Measurements from ENCODE around the gene COL10A1.
"Not testable (repeated sequence)": the region's sequence is repeated elsewhere in the genome, so short reads cannot be mapped to it uniquely, and the experiment has no call there.

Gene COL10A1

GRCh38 chr6:116100419-116101301 lies 25.3 kb downstream of the COL10A1 start, which contains the start of gene NT5DC1:
TSS of gene NT5DC1 (plus strand) at chr6:116100853. CDS start at chr6:116100931, 78 bp downstream.
- no peak for TF ChIP-seq CTCF (IDR thresholded peaks at IDR 0.05; ENCODE audit: insufficient read depth, missing control alignments)
- DNase-seq (ENCODE audit: insufficient read length, low spot score): peak; percentile 69
- FAIRE-seq: no peak

GRCh38 chr6:116099036-116099435 lies 26.9 kb downstream of the COL10A1 start:
- DNase-seq (ENCODE audit: insufficient read length, low spot score) (no peak), FAIRE-seq (no peak)
- TF ChIP-seq CTCF (IDR thresholded peaks at IDR 0.05; ENCODE audit: insufficient read depth, missing control alignments): no peak

- DNase-seq (ENCODE audit: insufficient read length, low spot score) (no peak), FAIRE-seq (no peak)
- TF ChIP-seq CTCF (IDR thresholded peaks at IDR 0.05; ENCODE audit: insufficient read depth, missing control alignments): peak; percentile 30
These were observed 28.7 kb downstream of the COL10A1 start for GRCh38 chr6:116096979-116097816.

- not testable (repeated sequence) for FAIRE-seq; DNase-seq (ENCODE audit: insufficient read length, low spot score)
These were observed 29.7 kb downstream of the COL10A1 start for GRCh38 chr6:116096048-116096759.

GRCh38 chr6:116094041-116094440 lies 31.9 kb downstream of the COL10A1 start:
- FAIRE-seq: no peak
- DNase-seq (ENCODE audit: insufficient read length, low spot score): no peak

GRCh38 chr6:116090251-116090650 lies 35.7 kb downstream of the COL10A1 start:
- FAIRE-seq: no peak
- no peak for DNase-seq (ENCODE audit: insufficient read length, low spot score)
- no peak for TF ChIP-seq CTCF (IDR thresholded peaks at IDR 0.05; ENCODE audit: insufficient read depth, missing control alignments)

More at GRCh38 chr6:116094041-116094440, 31.9 kb downstream of the COL10A1 start:
- TF ChIP-seq CTCF (IDR thresholded peaks at IDR 0.05; ENCODE audit: insufficient read depth, missing control alignments): no peak

GRCh38 chr6:116088946-116089345 lies 37.0 kb downstream of the COL10A1 start:
- FAIRE-seq: no peak
- no peak for DNase-seq (ENCODE audit: insufficient read length, low spot score)
- no peak for TF ChIP-seq CTCF (IDR thresholded peaks at IDR 0.05; ENCODE audit: insufficient read depth, missing control alignments)
